GM18505 (cell line): ENCODE data around the gene MOV10.
"Not testable (repeated sequence)": the region's sequence is repeated elsewhere in the genome, so short reads cannot be mapped to it uniquely, and the experiment has no call there.

Experiments used
- ATAC-seq: cut with Tn5 transposase; IDR thresholded peaks from one replicate; pipeline ENCODE4 v1.9.1; 2021; ENCODE audit not compliant: unreplicated experiment
- POLR2A ChIP-seq: IDR thresholded peaks from 4 replicates; pipeline ENCODE4 v1.6.1; 2011; ENCODE audit warnings: borderline replicate concordance; ENCODE audit not compliant: insufficient read depth, insufficient read length; ENCODE audit errors: extremely low read depth

Gene MOV10

DNA sequence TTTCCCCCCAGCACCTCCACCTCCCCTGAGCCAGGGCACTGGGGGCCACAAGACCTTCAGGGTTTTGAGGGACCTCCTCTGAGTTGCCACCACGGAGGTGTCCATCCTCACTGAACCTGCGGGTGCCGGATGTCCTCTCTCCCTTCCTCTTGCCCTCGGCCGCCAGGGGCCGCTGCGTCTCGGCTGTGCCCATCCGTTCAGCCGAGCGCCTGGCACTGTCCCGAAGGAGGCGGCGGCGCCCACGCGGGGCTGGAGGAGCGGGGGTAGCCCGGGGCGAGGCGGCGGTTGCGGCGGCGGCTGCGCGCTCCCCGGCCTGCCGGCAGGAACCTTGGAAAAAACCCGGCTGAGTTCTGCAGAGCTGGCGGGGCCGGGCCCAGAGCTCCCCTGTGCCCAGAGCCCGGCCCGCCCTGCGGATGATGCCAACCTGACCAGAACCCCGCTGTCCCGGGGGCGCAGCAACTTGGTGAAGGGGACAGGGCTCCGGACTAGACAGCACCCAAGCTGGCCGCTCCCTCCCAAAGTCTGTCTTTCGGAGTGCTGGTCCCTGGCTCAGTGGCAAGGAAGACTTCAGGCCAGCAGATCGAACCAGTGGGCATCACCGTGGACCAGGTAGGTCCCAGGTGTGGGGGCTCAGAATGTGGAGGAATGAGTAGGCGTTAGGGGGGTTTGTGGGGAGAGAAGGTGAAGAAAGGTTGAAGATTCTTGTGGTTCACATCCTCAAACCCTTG, 44.4 kb downstream of the MOV10 start:
- no peak for TF ChIP-seq POLR2A
- no peak for ATAC-seq

DNA sequence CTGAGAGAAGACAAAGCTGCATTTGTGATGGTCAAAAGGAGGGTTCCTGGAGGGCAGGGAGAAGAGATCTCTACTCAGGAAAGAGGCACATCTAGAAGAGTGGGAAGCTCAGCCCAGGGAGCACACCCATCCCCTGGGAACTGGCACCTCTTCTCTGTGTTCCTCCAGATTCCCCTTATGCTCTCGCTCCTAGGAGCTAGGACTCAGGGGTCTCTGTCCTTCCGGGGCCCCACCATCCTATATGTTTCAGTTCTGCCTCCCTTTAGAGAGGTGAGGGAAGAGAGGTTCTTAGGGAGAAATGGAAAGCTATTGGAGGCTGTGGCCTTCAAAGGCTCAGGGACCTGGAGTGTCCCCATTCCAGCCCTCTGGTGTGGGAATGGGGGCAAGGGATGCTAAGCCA, 45.2 kb downstream of the MOV10 start:
- TF ChIP-seq POLR2A = no peak
- no peak for ATAC-seq

DNA sequence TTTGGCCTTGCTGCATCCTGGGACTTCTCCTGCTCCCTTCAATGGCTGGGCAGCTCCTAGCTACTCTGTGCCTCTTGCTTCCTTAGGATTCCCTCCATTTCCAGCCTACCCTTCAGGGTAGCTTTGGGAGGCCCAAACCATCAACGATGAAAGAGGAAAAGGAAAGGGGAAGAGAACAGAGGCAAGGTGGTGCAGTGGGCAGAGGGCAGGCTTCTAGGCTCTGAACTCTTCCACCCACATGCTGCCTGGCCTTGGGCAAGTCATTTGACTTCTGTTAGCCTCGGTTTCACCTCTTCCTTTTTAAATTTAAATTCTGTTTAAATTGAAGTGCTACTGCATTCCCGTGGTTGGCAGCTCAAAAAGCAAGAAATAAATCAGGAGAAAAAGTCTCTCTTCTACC, 46.3 kb downstream of the MOV10 start:
- TF ChIP-seq POLR2A = no peak
- no peak for ATAC-seq

- not testable (repeated sequence) for ATAC-seq
These were observed 46.8 kb downstream of the MOV10 start for GRCh38 chr1:112721294-112721693.

- ATAC-seq = no peak
- TF ChIP-seq POLR2A = no peak
These were observed 47.6 kb downstream of the MOV10 start for GRCh38 chr1:112721966-112722524.

GRCh38 chr1:112722601-112723510, 48.4 kb downstream of the MOV10 start:
- no peak for TF ChIP-seq POLR2A
- ATAC-seq = no peak

DNA sequence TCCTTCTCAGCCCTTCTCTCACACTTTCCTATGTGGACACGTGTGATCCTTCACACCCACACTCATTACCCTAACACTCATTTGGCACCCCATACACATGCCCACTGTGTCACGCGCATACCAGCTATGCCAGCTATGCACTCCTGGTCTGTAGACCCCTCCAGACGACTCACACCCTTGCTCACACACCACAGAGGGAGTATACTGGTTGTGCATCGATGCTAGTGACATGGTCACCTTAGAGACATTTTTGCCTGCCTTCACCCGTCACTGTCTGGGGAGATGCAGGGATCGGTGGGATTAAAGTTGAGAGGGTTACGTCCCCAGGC, 49.0 kb downstream of the MOV10 start:
- ATAC-seq = no peak
- no peak for TF ChIP-seq POLR2A

DNA sequence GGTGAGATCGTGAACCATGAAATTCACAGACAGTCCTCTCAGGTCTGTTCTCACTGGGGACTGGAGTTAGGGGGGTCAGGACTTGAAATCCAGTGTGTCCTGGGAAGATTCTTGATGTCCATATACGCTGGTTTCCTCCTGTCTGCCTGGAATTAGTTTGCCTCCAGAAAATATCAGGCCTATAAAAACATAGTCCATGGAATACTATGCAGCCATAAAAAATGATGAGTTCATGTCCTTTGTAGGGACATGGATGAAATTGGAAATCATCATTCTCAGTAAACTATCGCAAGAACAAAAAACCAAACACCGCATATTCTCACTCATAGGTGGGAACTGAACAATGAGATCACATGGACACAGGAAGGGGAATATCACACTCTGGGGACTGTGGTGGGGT, 49.8 kb downstream of the MOV10 start:
- not testable (repeated sequence) for ATAC-seq

GRCh38 chr1:112727716-112728115, 53.3 kb downstream of the MOV10 start:
- no peak for TF ChIP-seq POLR2A
- no peak for ATAC-seq

DNA sequence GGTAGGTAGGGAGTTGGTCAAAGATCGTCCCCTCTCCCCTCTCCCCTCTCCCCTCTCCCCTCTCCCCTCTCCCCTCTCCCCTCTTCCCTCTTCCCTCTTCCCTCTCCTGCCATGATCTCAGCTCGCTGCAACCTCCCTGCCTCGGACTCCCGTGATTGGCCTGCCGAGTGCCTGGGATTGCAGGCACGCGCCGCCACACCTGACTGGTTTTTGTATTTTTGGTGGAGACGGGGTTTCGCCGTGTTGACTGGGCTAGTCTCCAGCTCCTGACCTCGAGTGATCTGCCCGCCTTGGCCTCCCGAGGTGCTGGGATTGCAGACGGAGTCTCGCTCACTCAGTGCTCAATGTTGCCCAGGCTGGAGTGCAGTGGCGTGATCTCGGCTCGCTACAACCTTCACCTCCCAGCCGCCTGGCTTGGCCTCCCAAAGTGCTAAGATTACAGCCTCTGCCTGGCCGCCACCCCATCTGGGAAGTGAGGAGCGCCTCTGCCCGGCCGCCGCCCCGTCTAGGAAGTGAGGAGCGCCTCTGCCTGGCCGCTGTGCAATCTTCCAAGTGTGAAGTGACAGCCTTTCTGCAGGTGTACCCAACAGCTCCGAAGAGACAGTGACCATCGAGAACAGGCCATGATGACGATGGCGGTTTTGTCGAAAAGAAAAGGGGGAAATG, 54.0 kb downstream of the MOV10 start:
- not testable (repeated sequence) for ATAC-seq

GRCh38 chr1:112729011-112729410, 54.6 kb downstream of the MOV10 start:
- not testable (repeated sequence) for ATAC-seq

DNA sequence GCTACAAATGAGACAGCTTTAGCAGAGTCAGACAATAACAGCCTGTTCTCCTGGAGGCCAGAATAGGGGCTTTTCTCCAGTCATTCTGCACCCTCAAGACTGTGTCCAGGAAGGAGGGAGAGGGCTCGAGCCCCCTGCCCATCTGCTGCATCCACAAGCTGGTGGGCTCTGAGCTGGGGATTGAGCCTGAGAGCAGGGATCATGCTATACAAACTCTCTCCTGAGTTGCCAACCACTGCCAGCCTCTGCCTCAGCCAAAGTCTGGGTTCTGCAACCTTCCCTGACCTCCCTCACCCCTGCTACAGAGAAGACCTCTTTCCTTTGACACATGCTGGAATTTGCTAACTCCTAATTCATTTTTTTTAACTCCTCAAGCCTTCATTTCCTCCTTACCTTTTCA, 55.5 kb downstream of the MOV10 start:
- ATAC-seq = no peak

DNA sequence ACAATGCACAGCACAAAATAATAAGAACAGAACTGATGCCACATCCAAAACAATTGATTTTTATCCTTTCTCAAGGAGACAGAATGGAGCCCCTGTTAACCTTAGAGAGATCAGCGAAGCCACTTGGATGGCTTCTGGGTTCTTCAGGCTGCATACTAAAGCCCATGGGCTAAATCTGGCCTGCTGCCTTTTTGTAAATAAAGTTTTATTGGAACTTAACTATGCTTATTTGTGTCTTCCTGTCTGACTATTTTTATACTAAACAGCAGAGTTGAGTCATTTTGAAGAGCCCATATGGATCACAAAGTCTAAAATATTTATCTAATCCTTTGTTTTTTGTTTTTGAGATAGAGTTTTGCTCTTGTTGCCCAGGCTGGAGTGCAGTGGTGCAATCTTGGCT, 57.0 kb downstream of the MOV10 start:
- no peak for ATAC-seq
- no peak for TF ChIP-seq POLR2A

More for the DNA sequence above, 55.5 kb downstream of the MOV10 start:
- no peak for TF ChIP-seq POLR2A

GRCh38 chr1:112735752-112736151, 61.3 kb downstream of the MOV10 start:
- ATAC-seq = no peak
- TF ChIP-seq POLR2A = no peak

GRCh38 chr1:112737573-112737972, 63.1 kb downstream of the MOV10 start:
- TF ChIP-seq POLR2A = no peak
- no peak for ATAC-seq
